HG03565 (cell line): Measurements from ENCODE around the gene ACAN.

ENCODE experiments used
- ATAC-seq: cut with Tn5 transposase; IDR thresholded peaks from one replicate; pipeline ENCODE4 v1.9.1; 2021; ENCODE audit warnings: mild to moderate bottlenecking, moderate library complexity; ENCODE audit not compliant: unreplicated experiment

ACAN gene

DNA sequence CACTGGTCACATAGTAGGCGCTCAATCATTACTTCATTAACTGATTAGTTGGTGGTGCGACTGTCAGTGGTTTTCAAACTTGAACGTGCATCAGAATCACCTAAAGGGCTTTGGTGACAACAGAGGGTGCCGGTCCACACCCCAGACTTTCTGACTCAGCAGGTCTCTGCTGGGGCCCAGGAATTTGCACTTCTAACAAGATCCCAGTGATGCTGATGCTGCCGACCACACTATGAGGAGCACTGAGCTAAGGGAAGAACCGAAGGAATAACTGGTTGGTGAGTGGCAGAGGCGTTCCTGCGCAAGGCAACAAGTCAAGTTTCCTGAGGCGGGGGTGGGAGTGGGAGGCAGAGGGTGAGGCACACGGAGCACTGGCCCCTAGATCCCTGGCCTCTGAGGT, 73.3 kb downstream of the ACAN start:
- no peak for ATAC-seq

DNA sequence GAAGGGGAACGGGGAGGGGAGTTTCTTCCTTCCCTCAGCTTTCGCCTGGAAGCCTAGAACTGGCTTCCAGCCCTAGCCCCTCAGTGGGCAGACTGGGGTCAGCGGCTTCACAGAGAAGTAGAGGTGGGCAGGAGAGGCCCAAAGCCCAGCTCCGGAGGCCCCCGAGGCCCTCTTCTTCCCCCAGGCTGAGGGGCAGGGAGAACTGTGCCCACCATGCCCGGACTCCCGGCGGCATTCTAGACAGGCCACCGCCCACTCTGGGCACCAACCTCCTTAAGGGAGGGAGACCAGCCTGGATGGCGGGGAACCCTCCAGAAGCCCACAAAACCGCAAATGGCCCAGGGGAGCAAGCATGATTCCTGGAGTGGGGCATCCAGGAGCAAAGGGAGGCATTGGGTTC, 74.2 kb downstream of the ACAN start:
- no peak for ATAC-seq

DNA sequence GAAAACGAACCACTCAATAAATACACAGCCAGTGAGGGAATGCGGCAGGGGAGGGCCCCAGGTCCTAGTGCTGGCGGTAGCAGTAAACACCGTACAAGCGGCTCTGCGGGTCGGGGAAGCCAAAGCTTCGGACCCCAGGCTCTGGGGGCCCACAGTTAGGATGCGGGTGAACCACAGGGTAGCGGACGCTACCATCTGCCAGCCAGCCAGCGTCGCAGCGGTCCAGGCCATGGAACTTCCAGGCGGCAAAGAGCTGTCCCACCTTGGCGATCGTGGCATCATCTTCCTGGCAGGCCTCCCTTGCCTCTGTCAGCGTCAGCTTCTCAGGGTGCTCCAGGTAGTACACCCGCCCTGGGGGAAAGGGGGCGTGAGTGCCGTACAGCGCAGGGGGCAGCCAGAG, 74.7 kb downstream of the ACAN start:
- no peak for ATAC-seq

DNA sequence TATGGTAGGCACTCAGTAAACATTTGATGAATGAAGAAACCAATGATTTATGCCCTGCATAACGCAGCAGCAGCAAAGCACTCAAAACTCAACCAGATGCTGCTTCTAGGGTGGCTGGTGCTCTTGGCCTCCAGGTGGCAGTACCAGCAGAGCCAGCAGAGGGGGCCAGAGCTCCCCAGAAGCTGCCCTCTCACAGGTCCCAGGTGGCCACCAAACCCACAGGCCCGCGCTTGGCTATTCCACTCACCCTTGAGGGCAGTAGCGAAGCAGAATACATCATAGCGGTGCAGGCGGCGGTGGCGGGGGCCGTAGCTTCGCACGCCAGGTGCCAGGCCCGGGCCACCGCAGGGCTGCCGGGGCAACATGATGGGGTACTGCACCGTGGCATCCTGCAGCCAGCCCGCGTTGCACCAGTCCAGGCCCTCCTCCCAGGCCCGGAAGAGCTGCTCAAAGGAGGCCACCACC, 75.5 kb downstream of the ACAN start:
- ATAC-seq: no peak

DNA sequence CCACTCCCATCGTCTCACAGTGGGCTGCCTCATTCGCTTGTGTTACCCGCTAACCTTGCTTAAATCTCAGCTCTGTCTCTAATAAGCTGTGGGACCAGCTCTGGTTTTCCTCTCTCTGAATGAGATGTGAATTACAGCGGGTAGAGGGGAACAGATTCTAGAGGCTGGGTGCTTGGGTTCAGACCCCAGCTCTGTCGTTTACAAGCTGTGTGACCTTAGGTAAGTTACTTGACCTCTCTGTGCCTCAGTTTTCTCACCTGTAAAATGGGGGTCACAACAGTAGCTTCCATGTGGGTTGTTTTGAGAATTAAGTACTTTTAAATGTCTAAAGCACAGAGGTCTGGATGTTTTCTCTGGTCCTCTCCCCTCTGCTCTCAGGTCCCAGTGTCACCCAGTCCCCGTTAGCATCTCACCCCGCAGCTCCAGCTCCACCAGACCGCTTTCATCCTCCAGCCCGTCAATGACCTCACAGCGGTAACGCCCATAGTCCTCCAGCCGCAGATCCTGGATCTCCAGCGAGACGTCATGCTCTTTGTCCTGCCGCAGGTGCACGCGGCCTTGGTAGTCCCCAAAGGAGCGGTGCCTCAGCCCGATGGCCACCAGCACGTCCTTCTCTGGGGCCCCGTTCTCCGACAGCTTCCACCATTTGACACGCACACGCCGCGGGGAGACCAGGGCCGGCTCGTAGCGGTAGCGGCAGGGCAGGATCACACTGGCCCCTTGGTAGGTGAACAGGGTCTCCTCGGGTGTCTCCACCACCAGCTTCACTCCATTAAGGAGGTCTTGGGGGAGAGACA, 77.9 kb downstream of the ACAN start:
- no peak for ATAC-seq

DNA sequence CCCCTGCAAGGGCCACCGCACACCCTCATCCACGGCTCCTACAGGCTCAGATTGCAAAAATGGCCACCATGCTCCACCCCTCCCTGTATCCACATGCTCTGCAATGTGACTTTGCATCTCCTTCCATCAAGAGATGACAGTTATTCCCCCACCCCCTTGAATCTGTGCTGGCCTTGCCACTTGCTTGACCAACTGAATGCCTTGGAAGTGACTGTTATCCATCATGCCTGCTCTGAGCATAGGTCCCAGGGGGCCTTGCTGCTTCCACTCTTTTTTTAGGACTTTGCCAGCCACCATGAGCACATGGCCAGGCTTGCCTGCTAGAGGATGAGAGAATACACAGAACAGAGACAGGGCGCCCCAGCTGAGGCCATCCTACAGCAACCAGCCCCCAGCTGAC, 78.5 kb downstream of the ACAN start:
- no peak for ATAC-seq

DNA sequence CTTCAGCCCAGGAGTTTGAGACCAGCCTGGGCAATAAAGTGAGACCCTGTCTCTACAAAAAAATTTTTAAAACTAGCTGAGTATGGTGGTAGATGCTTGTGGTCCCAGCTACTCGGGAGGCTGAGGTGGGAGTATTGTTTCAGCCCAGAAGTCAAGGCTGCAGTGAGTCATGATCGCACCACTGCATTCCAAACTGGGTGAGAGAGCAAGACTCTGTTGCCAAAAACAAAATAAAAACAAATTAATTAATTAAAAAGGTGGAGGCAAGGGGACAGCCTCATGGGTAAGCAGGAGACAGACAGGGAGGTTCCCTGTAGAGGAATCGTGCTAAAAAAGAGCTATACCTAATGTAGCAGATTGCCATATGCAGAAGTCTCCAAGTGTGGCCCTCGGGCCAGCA, 79.5 kb downstream of the ACAN start:
- ATAC-seq: no peak

DNA sequence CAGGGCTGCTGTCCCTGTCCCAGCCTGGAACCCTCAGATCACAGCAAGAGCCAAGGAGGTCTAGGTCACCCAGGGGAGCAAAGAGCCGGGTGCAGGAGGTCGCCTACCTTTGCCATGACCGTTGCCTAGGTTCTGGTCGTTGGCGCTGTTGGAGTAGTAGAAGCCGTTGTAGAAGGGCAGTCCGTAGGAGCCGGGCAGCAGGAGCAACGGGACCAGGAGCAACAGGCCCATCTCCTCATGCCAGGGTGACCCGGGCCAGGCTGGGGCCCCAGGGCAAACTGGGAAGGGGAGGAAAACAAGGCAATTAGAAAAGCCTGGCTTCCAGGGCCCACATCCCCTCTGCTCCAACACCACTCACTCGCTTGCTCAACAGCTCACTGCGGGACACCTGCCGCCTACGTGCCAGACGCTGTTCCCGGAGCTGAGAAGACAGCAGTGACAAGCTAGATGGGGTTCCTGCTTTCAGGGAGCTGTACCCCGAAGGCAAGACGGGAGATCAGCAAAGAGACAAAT, 83.9 kb downstream of the ACAN start:
- ATAC-seq: no peak

DNA sequence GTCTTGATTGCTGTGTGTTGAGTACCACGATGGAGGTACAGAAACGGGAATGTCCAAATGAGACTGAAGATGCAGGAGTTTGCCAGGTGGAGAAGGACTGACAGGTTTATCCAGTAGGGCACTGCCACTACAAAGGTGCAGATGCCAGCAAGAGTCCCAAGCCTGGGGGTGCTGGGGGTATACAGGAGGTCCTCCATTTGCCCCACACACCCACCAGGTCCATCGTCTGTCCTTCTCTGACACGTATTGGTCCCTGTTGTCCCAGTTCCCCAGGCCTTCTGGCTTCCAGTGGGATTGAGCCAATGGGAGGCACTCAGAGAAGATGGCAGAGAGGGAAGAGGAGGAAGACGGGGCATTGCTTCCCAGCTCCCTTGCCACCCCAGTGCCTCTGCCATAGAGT, 85.5 kb downstream of the ACAN start:
- no peak for ATAC-seq

DNA sequence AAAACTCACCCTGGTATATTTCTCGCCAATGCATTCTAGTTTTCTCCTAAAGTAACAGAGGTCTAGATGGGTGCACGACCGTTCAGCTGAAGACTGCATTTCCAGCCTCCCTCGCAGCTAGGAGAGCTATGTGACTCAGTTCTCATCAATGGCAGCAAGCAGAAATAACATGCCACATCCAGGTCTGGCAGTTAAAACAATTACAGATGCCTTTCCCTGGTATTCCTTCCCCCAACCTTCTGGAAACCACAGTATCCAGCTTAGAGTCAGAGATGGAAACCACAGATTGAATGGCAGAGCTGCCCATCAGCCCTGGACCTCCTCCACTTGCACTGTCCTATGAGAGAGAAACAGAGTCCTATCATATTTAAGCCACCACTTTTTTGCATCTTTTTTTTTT, 87.3 kb downstream of the ACAN start:
- ATAC-seq: no peak

DNA sequence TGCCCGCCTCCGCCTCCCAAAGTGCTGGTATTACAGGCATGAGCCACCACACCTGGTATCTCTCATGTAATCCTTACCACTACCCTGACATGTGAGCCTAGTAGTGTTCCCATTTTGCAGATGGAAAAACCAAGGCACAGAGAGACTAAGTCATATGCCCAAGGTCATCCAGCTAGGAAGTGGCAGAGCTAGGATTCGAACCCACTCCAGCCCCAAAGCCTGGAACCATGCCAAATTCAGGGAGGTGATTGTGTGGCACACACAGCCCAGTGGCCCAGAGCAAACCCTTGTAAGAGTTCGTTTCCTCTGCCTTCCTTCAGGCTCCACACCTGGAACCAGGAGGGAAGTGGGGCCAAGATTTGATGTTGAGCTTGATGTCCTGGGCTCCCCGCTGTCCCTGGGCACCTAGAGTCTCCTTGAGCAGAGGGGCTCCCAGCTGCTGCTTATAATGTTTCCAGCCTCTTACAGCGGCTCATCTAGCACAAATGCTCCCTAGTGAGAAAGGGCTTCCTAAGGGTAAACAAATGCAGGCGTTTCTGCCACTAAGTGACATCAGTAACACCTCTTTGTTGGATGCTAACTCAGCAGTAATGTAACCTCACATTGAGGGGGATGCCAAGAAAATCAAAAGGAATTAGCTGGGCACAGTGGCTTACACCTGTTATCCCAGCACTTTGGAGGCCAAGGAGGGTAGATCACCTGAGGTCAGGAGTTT, 88.5 kb downstream of the ACAN start:
- ATAC-seq: no peak

DNA sequence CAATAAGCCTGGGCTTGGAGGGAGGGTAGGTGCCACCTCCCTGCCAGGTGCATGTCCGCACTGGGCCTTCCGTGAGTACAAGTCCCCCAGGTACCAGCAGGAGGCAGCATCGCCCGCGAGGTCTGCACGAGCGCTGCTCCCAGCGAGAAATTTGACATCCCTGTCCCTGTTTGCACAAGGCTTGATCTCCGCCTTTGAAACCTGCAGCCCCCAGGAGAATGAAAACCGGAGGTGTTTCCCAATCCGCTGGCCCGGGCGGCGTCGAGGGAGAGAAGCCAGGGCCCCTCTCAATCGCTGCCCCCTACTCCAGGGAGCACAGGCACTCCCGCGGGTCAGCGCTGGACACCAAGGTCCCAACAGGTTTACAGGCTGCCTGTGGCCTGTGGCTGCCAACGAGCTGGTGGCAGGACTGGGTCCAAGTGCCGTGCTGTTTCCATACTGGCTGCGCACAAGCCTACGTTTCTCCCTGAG, 91.1 kb downstream of the ACAN start:
- ATAC-seq: no peak

DNA sequence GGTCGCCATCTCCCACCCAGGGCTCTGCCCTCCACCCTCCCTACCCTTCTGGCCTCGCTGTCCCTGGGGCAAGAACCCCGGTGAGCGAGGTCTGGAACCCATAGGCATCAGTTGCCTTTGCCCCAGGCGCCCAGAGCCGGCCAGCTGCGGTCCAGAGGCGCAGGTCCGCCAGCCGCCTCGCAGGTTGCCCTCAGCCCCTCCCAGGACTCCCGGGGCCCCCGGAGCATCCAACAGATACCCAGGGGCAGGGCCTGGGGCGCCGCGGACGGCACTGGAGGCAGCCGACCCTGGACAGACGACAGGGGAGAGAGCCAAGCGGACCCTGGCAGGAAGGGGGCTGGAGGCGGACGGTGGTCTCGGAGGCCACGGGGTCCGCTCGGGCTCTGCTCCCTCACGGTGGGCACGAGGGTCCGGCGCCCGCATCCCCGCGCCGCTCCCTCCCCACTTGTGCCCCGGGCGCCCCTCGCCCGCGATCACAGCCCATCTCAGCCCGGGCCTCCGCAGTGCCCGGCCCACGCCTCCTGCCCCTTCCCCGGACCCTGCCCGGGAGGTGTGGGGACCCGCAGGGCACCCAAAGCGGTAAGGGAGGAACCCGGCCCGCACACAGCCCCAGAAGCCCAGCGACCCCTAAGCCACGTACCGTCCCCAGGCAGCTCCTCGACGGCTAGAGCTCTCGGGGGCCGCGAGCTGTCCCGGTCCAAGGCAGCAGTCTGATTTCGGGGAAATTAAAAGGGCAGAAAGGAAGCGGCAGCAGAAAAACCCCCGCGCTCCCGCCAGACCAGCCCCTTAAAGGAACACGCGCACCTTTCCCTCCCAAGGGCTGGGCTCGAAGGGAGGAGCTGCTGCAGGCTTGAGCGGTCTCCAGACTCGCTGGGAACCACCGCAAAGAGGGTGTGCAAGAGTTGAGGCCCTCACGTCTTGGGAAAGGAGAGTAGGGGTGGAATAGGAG, 91.9 kb downstream of the ACAN start, which contains the start of gene HAPLN3:
TSS of gene HAPLN3 (minus strand) at position 726 of the 949 bp plus-strand sequence. CDS start 8,246 bp downstream, outside the sequence.
- no peak for ATAC-seq

DNA sequence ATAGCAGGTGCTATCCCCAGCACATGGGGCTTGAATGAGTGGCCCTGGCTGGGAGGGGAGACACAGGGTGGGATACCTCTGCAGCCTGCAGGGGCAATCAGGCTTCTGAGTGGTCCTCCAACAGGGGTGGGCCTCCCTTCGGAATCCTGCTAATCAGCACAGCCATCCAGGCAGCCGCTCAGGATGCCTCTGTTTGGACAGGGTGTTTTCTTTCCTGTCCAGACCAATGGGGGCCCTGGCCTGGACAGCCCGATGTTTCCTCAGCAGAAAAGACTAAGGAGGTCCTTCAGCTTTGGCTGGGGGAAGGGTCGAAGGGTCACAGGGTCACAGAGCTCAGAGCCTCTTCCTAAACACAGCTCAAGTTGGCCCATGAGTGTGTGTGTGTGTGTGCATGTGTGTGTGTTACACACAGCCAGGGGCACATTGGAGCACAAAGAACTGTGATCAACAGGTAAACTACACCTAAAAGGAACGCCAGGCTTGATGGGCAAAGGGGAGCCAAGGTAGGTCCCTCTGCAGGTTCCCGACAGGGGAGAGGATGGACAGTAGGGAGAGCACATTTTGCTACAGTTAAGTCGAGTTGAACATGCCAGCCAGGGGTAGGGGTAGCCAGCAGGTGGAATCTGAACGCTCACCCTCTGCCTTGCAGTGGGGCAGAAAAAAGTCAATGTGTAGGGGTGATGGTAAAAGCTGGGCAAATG, 93.2 kb downstream of the ACAN start:
- no peak for ATAC-seq

DNA sequence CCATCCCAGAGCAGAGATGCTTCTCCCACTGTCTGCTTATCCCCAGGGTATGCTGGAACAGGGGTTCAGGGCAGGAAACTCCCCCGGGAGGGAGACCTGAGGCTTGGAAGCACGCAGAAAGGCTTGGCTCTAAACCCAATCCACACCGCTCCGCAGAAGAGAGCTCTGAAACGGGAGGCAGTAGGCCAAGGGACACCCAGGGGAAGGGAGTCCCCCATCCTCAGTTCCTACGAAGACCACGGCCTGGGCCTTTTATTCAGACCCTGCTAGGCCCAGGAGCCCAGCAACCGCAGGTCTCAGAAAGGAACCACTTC, 93.9 kb downstream of the ACAN start:
- ATAC-seq: no peak

DNA sequence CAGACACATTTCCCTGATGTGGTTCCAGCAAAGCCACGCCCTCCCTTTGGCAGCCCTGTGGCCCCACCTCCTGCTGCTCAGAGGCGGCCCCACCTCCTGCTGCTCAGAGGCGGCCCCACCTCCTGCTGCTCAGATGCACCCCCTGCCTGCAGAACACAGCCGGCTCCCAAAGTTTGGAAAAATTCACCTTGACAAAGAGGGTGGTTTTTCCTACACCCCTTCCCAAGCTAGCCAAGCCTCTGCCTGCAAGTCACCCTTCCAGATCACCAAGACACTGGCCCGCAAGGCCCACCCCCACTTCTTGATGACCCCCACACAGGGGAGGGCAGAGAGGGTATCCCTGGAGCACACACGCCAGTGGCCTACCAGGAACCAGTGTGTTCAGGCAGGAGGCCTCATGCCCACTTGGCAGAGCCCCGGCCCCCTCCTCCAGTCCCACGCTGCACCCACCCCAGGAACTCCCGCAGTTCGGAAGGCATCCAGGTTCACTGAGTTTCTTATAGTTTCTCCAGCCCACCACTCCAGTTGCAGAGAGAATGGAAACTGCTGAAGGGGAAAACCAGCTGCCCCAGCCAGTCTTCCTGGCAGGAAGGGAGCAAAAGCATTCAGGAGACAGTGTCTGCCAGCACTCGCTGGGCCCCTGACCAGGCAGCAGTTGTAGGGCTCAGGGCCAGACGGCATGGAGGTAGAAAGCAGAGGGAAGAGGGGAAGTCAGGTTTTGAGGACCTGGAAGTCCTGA, 94.4 kb downstream of the ACAN start:
- ATAC-seq: peak; percentile 88

DNA sequence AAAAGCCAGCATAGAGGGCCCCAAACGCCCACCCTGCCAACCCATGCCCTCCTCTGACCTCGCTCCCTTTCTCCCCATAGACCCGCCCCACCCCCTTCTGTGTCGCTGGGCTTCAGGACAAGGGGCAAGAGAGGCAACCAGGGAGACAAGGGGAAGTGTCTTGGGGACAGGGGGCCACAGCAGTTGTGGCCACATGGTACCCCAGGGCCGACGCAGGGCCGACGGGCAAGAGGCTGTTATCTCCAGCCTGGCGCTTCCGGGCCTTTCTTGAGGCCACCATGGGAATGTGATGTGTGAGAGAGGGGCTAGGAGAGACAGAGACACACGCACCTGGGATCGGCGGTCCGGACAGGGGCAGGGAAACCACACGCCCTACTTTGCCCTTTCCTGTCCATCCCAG, 95.5 kb downstream of the ACAN start:
- ATAC-seq: no peak

DNA sequence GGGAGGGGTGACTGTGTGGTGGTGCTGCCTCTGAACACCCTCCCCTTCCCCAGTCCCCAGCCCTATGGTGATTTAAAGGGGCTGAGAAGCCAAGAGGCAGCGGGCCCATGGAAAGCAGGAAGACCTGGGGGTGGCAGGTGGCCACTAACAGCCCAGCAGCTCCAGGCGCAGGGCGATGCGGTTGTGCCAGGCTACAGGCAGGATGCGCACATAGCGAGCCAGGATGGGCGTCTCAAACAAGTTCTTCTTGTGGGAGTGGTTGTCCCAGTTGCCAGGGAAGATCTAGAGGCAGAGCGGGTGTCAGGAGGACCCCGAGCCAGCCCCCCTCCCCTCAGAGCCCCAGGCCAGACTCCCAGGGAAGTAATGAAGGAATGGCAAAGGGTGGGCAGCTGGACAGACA, 96.0 kb downstream of the ACAN start:
- no peak for ATAC-seq

DNA sequence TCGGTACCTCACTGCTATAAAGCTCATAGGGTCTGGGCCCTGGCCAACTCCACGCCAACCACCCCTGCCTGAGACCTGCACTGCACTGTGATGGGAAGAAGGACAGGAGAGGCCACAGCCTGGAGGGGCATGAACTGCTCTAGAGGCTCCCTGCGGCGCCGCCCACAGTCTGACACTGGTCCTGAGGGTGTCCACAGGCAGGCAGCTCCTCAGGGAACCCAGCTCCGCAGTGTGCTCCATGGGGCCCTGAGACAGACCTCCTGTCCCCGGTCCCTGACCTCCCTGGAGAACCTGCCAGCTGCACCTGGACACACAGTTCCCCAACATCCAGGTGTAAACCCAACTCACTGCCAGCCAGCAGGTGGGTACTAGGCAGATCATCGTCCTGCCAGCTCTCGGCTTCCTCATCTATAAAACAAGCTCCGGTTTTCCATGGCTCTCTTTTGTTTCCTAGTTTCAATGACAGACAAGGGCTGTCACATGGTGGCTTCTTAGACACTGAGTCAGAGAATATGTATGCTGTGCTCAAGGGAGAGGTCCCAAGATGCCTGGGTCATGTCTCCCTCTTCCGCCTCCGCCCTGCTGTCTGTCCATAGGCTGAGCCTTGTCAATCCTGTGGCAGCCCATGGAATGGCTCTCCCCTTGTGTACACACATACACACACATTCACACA, 97.2 kb downstream of the ACAN start:
- no peak for ATAC-seq
